ENCODE data around the gene RAP1B.
A peak's percentile ranks its signal among the peaks of the same experiment; 100 is the strongest.

Gene RAP1B

DNA sequence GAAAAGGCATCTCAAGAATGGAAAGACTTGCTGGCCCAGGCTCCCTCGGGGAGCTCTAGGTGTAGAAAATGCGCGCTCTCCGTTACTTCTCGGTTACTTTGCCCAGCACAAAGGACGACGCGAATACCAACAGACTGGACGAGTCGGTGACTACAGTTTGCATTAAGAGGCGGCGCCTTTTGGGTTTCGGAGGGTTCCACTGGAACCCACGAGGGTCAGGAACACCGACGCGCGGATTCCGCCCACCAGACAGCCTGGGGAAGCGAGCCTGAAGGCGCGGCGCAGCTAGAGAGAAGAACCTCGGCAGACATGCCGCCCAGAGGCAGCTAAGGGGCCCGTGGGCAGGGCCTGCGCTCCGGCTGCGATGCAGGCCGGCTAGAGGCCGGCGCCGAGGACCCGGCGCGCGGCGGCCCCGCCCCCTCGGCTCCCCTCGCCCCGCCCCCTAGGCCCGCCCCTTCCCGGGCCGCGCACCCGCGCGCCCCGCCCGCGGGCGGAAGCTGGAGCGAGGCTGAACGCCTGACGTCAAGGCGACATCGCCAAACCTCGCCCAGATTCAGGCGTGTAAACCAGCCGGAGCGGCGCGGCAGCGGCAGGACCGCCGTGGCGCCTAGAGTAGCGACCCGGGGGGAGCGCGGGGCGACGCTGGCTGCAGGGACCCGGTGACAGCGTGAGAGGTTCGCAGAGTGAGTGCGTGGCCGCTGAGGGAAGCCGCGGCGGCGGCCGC is at the start of gene RAP1B:
Gene RAP1B (plus strand): TSS at position 530 of the 724 bp plus-strand sequence. CDS start 37,826 bp downstream, outside the sequence.
- DNase-seq: peak; percentile 88

DNA sequence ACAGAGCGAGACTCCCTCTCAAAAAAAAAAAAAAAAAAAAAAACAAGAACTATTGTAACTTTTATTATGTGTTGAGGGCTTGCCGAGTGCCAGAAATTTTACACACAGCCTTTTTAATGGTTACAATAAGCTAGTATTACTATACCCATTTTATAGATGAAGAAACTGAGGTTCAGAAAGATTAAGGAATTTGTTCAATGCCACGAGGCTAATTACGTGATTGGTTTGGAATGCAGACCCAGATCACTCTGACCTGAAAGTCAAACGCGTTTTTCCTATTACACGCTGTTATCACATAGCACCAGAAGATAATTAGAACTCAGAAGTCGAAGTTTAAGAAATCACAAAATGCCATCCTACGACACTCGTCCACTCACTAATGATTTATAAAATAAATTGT is 48.9 kb upstream of the RAP1B start:
- DNase-seq: no peak

GRCh38 chr12:68564166-68564565 is 46.5 kb upstream of the RAP1B start:
- DNase-seq: no peak

- DNase-seq: no peak
Measured at GRCh38 chr12:68565391-68565903, 45.3 kb upstream of the RAP1B start.

DNA sequence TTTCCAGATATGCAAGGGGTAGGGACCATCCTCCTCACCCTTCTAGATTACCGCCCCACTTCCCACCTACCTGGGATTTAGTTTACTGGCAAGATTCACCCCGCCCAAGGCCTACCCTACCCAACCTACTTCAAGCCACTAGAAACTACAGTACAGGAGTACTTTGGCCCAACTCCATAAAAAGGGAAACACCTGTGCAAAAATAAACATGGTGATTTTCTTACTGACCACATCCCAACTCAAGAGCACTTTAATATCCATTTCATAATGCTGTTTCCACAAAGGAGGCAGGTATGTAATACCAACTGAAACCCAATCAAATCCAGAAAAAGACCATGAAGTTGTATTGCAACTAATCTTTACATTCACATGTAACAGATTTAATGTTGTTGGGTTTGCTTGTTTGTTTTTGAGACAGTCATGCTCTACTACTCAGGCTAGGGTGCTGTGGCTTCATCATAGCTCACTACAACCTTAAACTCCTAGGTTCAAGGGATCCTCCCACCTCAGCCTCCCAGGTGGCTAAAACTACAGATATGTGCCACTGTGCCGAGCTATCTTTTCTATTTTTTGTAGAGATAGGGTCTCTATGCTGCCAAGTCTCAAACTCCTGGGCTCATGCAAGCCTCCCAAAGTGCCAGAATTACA is 41.7 kb upstream of the RAP1B start:
- no peak for DNase-seq

- no peak for DNase-seq
Measured at GRCh38 chr12:68572661-68573060, 38.0 kb upstream of the RAP1B start.

DNA sequence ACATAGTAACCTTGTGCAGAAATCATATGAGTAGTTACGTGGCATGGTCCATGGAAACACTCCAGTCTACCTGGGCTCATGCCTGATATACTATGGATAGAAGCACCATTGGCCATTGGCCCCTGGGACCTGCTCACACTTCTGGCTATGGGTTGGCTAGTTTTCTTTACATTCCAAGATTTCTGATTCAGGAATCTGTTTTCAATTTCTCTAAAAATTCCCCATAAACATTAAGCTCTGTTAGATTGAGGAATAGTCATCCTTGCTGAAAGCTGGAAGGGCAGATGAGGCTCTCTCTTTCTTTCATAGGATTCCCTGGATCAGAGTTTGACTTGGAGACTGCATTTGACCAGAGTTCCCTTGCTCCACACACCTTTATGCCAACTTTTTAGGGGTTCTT is 37.3 kb upstream of the RAP1B start:
- DNase-seq: no peak

DNA sequence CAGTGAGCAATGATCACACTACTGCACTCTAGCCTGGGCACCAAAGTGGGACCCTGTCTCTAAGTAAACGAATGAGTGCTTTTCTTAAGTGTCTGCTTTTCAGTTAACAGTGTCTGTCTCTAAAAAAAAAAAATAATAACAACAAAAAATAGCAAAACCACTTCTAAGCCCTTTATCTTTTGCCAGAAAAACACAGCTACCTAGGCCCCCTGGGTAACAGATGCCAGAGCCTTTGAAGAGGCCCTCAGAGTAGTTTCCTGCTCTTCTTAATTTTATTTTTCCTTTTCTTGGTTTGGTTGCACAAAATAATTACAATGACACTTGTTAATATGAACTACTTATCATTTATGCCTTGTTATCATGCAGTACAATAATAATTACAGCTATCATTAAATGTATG is 32.8 kb upstream of the RAP1B start:
- no peak for DNase-seq

DNA sequence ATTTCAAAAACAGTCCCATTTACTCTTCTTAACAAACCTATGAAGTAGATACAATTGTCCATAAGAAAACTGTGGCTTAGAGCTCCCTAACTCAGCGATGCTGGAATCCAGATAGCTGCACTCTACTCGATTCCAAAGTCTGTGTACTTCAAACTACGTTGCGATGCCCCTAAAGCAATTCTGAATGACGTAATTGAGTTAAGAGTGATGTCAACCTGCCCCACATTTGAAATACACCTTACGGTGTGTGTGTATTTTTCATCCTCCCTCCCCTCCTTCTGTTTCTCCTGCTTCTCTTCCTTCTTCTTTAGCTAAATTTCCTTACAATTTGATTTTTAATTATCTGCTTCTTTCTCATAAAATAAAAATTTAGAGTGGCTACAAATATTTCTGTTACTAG is 31.9 kb upstream of the RAP1B start:
- no peak for DNase-seq

GRCh38 chr12:68579254-68579653 is 31.4 kb upstream of the RAP1B start:
- DNase-seq: no peak

DNA sequence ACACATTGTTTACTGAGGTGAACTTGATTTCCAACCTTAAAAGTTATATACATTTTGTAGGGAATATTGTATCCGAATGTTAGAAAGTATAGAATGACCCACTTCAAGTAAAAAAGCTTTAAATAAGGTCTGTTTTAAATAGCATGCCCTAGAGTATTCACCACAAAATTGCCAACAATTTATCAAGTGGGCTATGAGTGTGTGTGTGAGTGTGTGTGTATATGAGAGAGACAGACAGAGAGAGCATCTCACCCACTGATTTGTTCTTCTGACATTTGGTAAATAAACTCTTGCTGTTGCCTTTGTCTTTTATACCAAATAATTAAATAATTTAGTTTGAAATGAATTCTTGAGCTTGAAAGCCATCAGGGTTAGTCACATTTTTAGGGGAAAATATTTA is 29.8 kb upstream of the RAP1B start:
- no peak for DNase-seq

DNA sequence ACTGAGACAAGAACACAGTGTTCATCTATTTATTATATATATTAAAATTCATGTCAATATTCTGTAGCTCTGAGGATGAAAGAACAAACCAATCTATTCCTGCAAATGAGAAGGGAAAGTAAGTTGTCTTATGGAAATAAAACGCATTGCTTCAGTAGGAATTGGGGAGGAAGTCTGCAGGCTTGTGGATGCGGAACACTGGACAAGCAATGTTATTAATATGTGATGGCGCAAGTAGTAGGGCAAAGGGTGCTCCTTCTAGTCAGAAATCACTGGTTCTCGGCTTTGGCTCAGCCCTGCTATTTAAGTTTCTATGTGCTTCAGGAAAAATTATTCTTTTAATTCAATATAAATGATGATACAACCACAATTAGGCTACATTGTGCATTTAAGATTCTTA is 28.8 kb upstream of the RAP1B start:
- no peak for DNase-seq

DNA sequence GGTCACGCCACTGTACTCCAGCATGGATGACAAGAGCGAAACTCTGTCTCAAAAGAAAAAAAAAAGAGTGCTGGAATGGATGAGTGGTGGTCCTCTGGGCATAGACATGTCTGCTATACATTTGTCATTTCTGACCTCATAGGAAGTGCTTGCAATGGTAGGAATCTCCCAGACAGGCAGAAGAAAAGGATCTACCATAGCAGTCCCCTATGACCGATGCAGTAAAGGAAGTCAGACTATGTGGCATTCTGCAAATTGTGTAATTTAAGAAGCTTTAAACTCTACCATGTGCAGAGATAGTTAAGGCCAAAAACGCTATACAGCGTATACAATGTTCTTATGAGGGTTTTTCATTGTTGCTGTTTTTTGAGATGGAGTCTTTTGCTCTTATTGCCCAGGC is 24.7 kb upstream of the RAP1B start:
- DNase-seq: no peak

DNA sequence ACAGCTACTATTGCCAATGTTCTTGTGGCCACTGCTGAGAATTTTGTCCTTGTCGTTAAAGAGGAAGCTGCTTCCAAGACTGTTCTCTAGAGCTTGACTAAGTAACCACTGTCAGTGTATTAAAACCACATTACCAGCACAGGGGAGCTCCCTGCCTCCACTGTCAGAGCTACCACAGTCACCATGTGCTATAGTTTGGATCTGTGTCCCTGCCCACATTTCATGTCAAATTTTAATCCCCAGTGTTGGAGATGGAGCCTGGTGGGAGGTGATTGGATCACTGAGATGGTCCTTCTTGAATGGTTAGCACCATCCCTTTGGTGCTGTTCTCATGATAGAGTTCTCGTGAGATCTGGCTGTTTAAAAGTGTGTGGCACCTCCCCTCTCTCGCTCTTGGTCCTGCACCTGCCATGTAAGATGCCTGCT is 23.2 kb upstream of the RAP1B start:
- DNase-seq: peak; percentile 39

- no peak for DNase-seq
Measured at GRCh38 chr12:68589194-68589593, 21.5 kb upstream of the RAP1B start.

DNA sequence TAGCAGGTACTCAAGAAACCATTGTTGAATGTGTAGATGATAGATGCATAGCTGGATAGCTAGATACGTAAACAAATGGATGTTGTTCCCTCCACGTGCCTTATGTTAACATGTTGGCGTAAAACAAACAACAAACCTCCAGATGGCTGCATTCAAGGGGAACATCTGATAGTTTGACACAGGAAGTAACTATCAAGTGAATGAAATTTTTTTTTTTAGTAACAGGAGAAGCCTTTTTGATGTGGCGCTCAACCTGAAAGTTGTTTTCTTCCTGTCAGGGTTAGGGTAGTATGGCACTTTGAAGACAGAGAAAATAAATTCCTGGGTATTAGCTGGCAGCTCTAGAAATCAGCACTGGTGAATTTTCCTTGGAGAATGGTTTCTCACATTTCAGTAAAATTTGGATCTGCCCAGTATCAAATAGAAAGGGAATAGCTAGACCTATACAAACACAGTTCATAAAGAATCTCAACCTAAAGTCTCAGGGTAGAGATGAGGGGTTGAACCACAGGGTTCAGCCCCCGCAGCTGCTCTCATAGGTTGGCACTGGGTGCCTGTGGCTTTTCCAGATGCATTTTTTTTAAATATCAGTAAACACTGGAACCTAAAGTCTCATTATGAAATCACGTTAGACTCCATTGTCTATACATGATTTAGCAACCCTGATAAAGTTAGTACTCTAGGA is 18.8 kb upstream of the RAP1B start:
- peak; percentile 13 for DNase-seq

GRCh38 chr12:68595241-68595640 is 15.5 kb upstream of the RAP1B start:
- DNase-seq: no peak

- DNase-seq: no peak
Measured at GRCh38 chr12:68601767-68602166, 8.9 kb upstream of the RAP1B start.

DNA sequence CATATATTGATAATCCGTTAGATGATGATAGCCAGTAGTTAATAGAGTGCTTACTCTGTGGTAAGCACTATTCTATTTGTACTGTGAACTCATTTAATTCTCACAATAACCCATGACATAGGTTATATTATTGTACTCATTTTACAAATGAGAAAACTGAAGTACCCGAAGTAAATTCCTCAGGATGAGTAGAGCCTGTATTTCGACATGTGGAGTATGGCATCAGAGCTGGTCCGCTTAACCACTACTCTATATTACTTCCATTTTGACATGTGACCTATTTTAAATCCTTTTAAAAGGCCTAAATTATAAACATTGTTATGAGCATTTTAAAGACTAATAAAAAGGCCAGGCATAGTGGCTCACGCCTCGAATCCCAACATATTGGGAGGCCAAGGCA is 8.0 kb upstream of the RAP1B start:
- DNase-seq: no peak

- DNase-seq: no peak
Measured at GRCh38 chr12:68608191-68608590, 2.5 kb upstream of the RAP1B start.

- DNase-seq: peak; percentile 29
Measured at GRCh38 chr12:68609998-68610369, 715 bp upstream of the RAP1B start.

GRCh38 chr12:68611094-68611805 is 551 bp downstream of the RAP1B start:
- DNase-seq: peak; percentile 45

GRCh38 chr12:68611806-68612160 is 1.1 kb downstream of the RAP1B start:
- DNase-seq: no peak
